Colonic mucosa (tissue), 4 donors: Measurements from ENCODE around the gene MAGI2. TPM values are rescaled to one million over a fixed set of nuclear protein-coding genes. Genes with fewer than 3 reads are reported as not detected.
"Not testable (repeated sequence)": the region's sequence is repeated elsewhere in the genome, so short reads cannot be mapped to it uniquely, and the experiment has no call there.

Source experiments
- DNase-seq: peaks from one replicate; pipeline ENCODE4 v3.0.0-alpha.2; 2020
- H3K27ac ChIP-seq: fragments of 200-600 bp; one replicate; pipeline ENCODE4 v1.8.0; 2021
- H3K27me3 ChIP-seq: fragments of 200-600 bp; one replicate; pipeline ENCODE4 v1.8.0; 2021
- H3K36me3 ChIP-seq: fragments of 200-600 bp; one replicate; pipeline ENCODE4 v1.8.0; 2021
- H3K4me1 ChIP-seq: fragments of 200-600 bp; one replicate; pipeline ENCODE4 v1.8.0; 2021; ENCODE audit warnings: mild to moderate bottlenecking
- H3K4me3 ChIP-seq: fragments of 200-600 bp; one replicate; pipeline ENCODE4 v1.8.0; 2021
- H3K9ac ChIP-seq, 2 donors: one replicate each; pipeline ENCODE4 v1.7.0; 2013; ENCODE audit warnings: control low read depth in 2 of 2, low read depth in 2 of 2, low read length in 2 of 2
- H3K9me3 ChIP-seq: fragments of 200-600 bp; one replicate; pipeline ENCODE4 v1.8.0; 2021
- CTCF ChIP-seq: fragments of 200-600 bp; IDR thresholded peaks from one replicate; pipeline ENCODE4 v1.8.0; 2022; ENCODE audit warnings: antibody characterized with exemption, mild to moderate bottlenecking
- intact Hi-C: fragments of 100-400 bp; cut with DNase I; formaldehyde crosslinking; loops from one replicate; pipeline ENCODE4 v1.14.1; 2022
- total RNA-seq, 2 donors: library from RNA; stranded (reverse); fragmentation: NEBNext Ultra II Directional in 1 of 2; extraction: Animal tissue kit (Norgen Biotek cat#: 25700) in 1 of 2; gene quantifications; one replicate each; pipeline ENCODE4 v1.2.1, GENCODE V29; 2021
- donor health status: healthy.
- donor health status: DM: no; HTN: no; CAD: no.
- donor health status: DM: no; HTN: no; CAD: no.

MAGI2 gene
- total RNA-seq, 2 donors from 2014 or later, result 1.1 to 2.4 TPM

GRCh38 chr7:78327718-78328117, 1125.7 kb downstream of the MAGI2 start:
- intact Hi-C loops, result no loop called here
- Histone ChIP-seq H3K27me3 (no peaks in the 10 kb centered on the region), H3K4me1 (no peaks in the 10 kb centered on the region), H3K9me3 (no peaks in the 10 kb centered on the region), H3K36me3 (no peaks in the 10 kb centered on the region), H3K9ac (no peak overlapping the region), H3K27ac (no peak overlapping the region), H3K4me3 (no peak overlapping the region)
- DNase-seq, result no peak
- no peak for TF ChIP-seq CTCF

- intact Hi-C loops, result no loop called here
- DNase-seq, result no peak
- no peak overlapping the region for H3K9ac ChIP-seq
- no peak for TF ChIP-seq CTCF
- H3K4me3 ChIP-seq, result no peak overlapping the region
- H3K27me3 ChIP-seq, result no peaks in the 10 kb centered on the region
- H3K9me3 ChIP-seq, result no peaks in the 10 kb centered on the region
- H3K36me3 ChIP-seq, result no peaks in the 10 kb centered on the region
- no peaks in the 10 kb centered on the region for H3K4me1 ChIP-seq
- no peak overlapping the region for H3K27ac ChIP-seq
These were observed 1126.6 kb downstream of the MAGI2 start for GRCh38 chr7:78326876-78327275.

- no peak overlapping the region for H3K9ac ChIP-seq
- H3K4me1 ChIP-seq, result no peaks in the 10 kb centered on the region
- H3K36me3 ChIP-seq, result no peaks in the 10 kb centered on the region
- intact Hi-C loops, result no loop called here
- H3K27ac ChIP-seq, result no peak overlapping the region
- DNase-seq, result no peak
- H3K9me3 ChIP-seq, result no peaks in the 10 kb centered on the region
- no peak overlapping the region for H3K4me3 ChIP-seq
- no peak for TF ChIP-seq CTCF
- H3K27me3 ChIP-seq, result no peaks in the 10 kb centered on the region
These were observed 1127.3 kb downstream of the MAGI2 start for GRCh38 chr7:78326189-78326588.

- TF ChIP-seq CTCF, result no peak
- no peak for DNase-seq
- Histone ChIP-seq H3K27ac (no peak overlapping the region), H3K9ac (no peak overlapping the region), H3K36me3 (no peaks in the 10 kb centered on the region), H3K27me3 (no peaks in the 10 kb centered on the region), H3K4me3 (no peak overlapping the region), H3K9me3 (no peaks in the 10 kb centered on the region), H3K4me1 (no peaks in the 10 kb centered on the region)
- intact Hi-C loops, result no loop called here
These were observed 1130.3 kb downstream of the MAGI2 start for GRCh38 chr7:78323118-78323517.

GRCh38 chr7:78322231-78322630, 1131.2 kb downstream of the MAGI2 start:
- DNase-seq, H3K4me1 ChIP-seq, H3K27ac ChIP-seq, H3K9me3 ChIP-seq, H3K36me3 ChIP-seq, H3K9ac ChIP-seq, H3K4me3 ChIP-seq, intact Hi-C loops, H3K27me3 ChIP-seq: not testable (repeated sequence)

GRCh38 chr7:78317371-78317770, 1136.1 kb downstream of the MAGI2 start:
- H3K9me3 ChIP-seq, result no peaks in the 10 kb centered on the region
- no peak overlapping the region for H3K4me3 ChIP-seq
- H3K36me3 ChIP-seq, result no peaks in the 10 kb centered on the region
- H3K27me3 ChIP-seq, result no peaks in the 10 kb centered on the region
- no peak overlapping the region for H3K27ac ChIP-seq
- H3K4me1 ChIP-seq, result no peaks in the 10 kb centered on the region
- DNase-seq, result no peak
- no peak for TF ChIP-seq CTCF
- intact Hi-C loops, result no loop called here
- no peak overlapping the region for H3K9ac ChIP-seq
